Measurements from ENCODE around the gene TRIM26. TPM values are rescaled to one million over a fixed set of nuclear protein-coding genes. Genes with fewer than 3 reads are reported as not detected.
A peak's percentile ranks its signal among the peaks of the same experiment; 100 is the strongest.
"Not testable (repeated sequence)": the region's sequence is repeated elsewhere in the genome, so short reads cannot be mapped to it uniquely, and the experiment has no call there.

Gene TRIM26
- polyA plus RNA-seq, 1 donor, result 58.2 TPM

- H3K4me3 ChIP-seq (ENCODE audit: low read length), result peak overlapping the region; percentile 9
Measured at GRCh38 chr6:30171677-30172471, 41.3 kb downstream of the TRIM26 start.

GRCh38 chr6:30169658-30170614 is 43.3 kb downstream of the TRIM26 start:
- Histone ChIP-seq H3K27ac (ENCODE audit: low read length) (no peak overlapping the region), H3K9me3 (ENCODE audit: control insufficient read depth, low read depth, low read length) (no peaks in the 10 kb centered on the region), H3K4me1 (ENCODE audit: control insufficient read depth, insufficient read depth, low read length) (peaks cover 15% of the 10 kb centered on the region), H3K27me3 (ENCODE audit: control insufficient read depth, insufficient read depth, low read length) (peaks cover 16% of the 10 kb centered on the region), H3K36me3 (ENCODE audit: control insufficient read depth, insufficient read depth, low read length) (peaks cover 31% of the 10 kb centered on the region), H3K4me3 (ENCODE audit: low read length) (no peak overlapping the region)
- 14% methylated on average over 1 of the region's 7 CpGs for WGBS (ENCODE audit: insufficient coverage, low lambda C conversion rate)
- DNase-seq, result peak in 1 of 2 donors; percentile 56

More at GRCh38 chr6:30171677-30172471, 41.3 kb downstream of the TRIM26 start:
- peaks cover 30% of the 10 kb centered on the region for H3K36me3 ChIP-seq (ENCODE audit: control insufficient read depth, insufficient read depth, low read length)
- DNase-seq, result peak in 1 of 2 donors; percentile 39
- no peaks in the 10 kb centered on the region for H3K9me3 ChIP-seq (ENCODE audit: control insufficient read depth, low read depth, low read length)
- H3K27me3 ChIP-seq (ENCODE audit: control insufficient read depth, insufficient read depth, low read length), result peaks cover 21% of the 10 kb centered on the region
- H3K4me1 ChIP-seq (ENCODE audit: control insufficient read depth, insufficient read depth, low read length), result peaks cover 15% of the 10 kb centered on the region
- WGBS (ENCODE audit: insufficient coverage, low lambda C conversion rate), result no CpG with 5 or more reads among the region's 62 CpGs
- peak overlapping the region; percentile 72 for H3K27ac ChIP-seq (ENCODE audit: low read length)

- Histone ChIP-seq H3K36me3 (ENCODE audit: control insufficient read depth, insufficient read depth, low read length) (peaks cover 31% of the 10 kb centered on the region), H3K27ac (ENCODE audit: low read length) (no peak overlapping the region), H3K27me3 (ENCODE audit: control insufficient read depth, insufficient read depth, low read length) (peaks cover 15% of the 10 kb centered on the region), H3K9me3 (ENCODE audit: control insufficient read depth, low read depth, low read length) (peaks cover 1% of the 10 kb centered on the region), H3K4me1 (ENCODE audit: control insufficient read depth, insufficient read depth, low read length) (peaks cover 17% of the 10 kb centered on the region), H3K4me3 (ENCODE audit: low read length) (no peak overlapping the region)
- no peak for DNase-seq
- WGBS (ENCODE audit: insufficient coverage, low lambda C conversion rate), result no CpG with 5 or more reads among the region's 1 CpG
Measured at GRCh38 chr6:30168741-30169140, 44.5 kb downstream of the TRIM26 start.

GRCh38 chr6:30167101-30167500 is 46.1 kb downstream of the TRIM26 start:
- WGBS (ENCODE audit: insufficient coverage, low lambda C conversion rate), result no CpG with 5 or more reads among the region's 6 CpGs
- Histone ChIP-seq H3K4me1 (ENCODE audit: control insufficient read depth, insufficient read depth, low read length) (peaks cover 18% of the 10 kb centered on the region), H3K9me3 (ENCODE audit: control insufficient read depth, low read depth, low read length) (peaks cover 5% of the 10 kb centered on the region), H3K27me3 (ENCODE audit: control insufficient read depth, insufficient read depth, low read length) (peaks cover 8% of the 10 kb centered on the region), H3K36me3 (ENCODE audit: control insufficient read depth, insufficient read depth, low read length) (peaks cover 31% of the 10 kb centered on the region), H3K4me3 (ENCODE audit: low read length) (no peak overlapping the region), H3K27ac (ENCODE audit: low read length) (no peak overlapping the region)
- no peak for DNase-seq

- not testable (repeated sequence) for H3K27ac ChIP-seq (ENCODE audit: low read length); H3K4me3 ChIP-seq (ENCODE audit: low read length); DNase-seq; H3K9me3 ChIP-seq (ENCODE audit: control insufficient read depth, low read depth, low read length); H3K27me3 ChIP-seq (ENCODE audit: control insufficient read depth, insufficient read depth, low read length)
- no CpG with 5 or more reads among the region's 1 CpG for WGBS (ENCODE audit: insufficient coverage, low lambda C conversion rate)
- H3K36me3 ChIP-seq (ENCODE audit: control insufficient read depth, insufficient read depth, low read length), result peaks cover 24% of the 10 kb centered on the region
- H3K4me1 ChIP-seq (ENCODE audit: control insufficient read depth, insufficient read depth, low read length), result peaks cover 12% of the 10 kb centered on the region
Measured at GRCh38 chr6:30165238-30165637, 48.0 kb downstream of the TRIM26 start.

DNA sequence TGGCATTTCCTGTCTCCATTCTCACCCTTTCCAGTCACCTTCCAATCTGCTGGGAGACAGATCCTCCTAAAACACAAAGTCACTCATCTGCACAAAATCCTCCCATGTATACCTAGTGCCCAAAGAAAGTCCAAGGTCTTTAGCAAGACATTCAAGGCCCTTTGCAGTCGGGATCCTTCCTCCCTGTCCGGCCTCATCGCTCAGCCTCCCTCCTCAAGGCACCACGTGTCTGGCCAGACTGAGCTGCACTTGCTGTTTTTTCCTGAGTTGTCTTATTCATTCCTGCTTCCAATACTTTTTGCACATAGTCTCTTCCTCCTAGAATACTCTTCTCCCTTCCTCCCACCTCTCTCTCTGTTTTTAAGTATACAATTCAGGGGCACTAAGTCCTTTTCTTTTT is 48.5 kb downstream of the TRIM26 start:
- H3K36me3 ChIP-seq (ENCODE audit: control insufficient read depth, insufficient read depth, low read length), result peaks cover 24% of the 10 kb centered on the region
- peak overlapping the region; percentile 60 for H3K4me3 ChIP-seq (ENCODE audit: low read length)
- H3K27ac ChIP-seq (ENCODE audit: low read length), result peak overlapping the region; percentile 97
- no peaks in the 10 kb centered on the region for H3K27me3 ChIP-seq (ENCODE audit: control insufficient read depth, insufficient read depth, low read length)
- WGBS (ENCODE audit: insufficient coverage, low lambda C conversion rate), result 83% methylated on average over 1 of the region's 4 CpGs
- H3K4me1 ChIP-seq (ENCODE audit: control insufficient read depth, insufficient read depth, low read length), result peaks cover 10% of the 10 kb centered on the region
- no peak for DNase-seq
- H3K9me3 ChIP-seq (ENCODE audit: control insufficient read depth, low read depth, low read length), result peaks cover 5% of the 10 kb centered on the region

- Histone ChIP-seq H3K27ac (ENCODE audit: low read length) (peak overlapping the region; percentile 97), H3K4me1 (ENCODE audit: control insufficient read depth, insufficient read depth, low read length) (peaks cover 9% of the 10 kb centered on the region), H3K4me3 (ENCODE audit: low read length) (peak overlapping the region; percentile 60), H3K27me3 (ENCODE audit: control insufficient read depth, insufficient read depth, low read length) (no peaks in the 10 kb centered on the region), H3K9me3 (ENCODE audit: control insufficient read depth, low read depth, low read length) (peaks cover 5% of the 10 kb centered on the region), H3K36me3 (ENCODE audit: control insufficient read depth, insufficient read depth, low read length) (peaks cover 23% of the 10 kb centered on the region)
- WGBS (ENCODE audit: insufficient coverage, low lambda C conversion rate), result 60% methylated on average over 1 of the region's 16 CpGs
- peak in 1 of 2 donors; percentile 42 for DNase-seq
Measured at GRCh38 chr6:30163918-30164654, 49.1 kb downstream of the TRIM26 start.

- Histone ChIP-seq H3K4me3 (ENCODE audit: low read length) (peak within 1 kb of the TSS; percentile 60), H3K4me1 (ENCODE audit: control insufficient read depth, insufficient read depth, low read length) (peaks cover 9% of the 10 kb centered on the region), H3K36me3 (ENCODE audit: control insufficient read depth, insufficient read depth, low read length) (peaks cover 15% of the 10 kb centered on the region), H3K27ac (ENCODE audit: low read length) (peak within 1 kb of the TSS; percentile 97), H3K27me3 (ENCODE audit: control insufficient read depth, insufficient read depth, low read length) (no peaks in the 10 kb centered on the region), H3K9me3 (ENCODE audit: control insufficient read depth, low read depth, low read length) (peaks cover 5% of the 10 kb centered on the region)
- DNase-seq, result peak; percentile 96 to 99
- no CpG with 5 or more reads among the region's 31 CpGs for WGBS (ENCODE audit: insufficient coverage, low lambda C conversion rate)
Measured at GRCh38 chr6:30163090-30163917, 49.9 kb downstream of the TRIM26 start, which contains the start of gene TRIM15. TRIM15 (plus strand) TSS chr6:30163546; CDS start chr6:30163685, 139 bp downstream.

GRCh38 chr6:30162265-30163089 is 50.7 kb downstream of the TRIM26 start:
- Histone ChIP-seq H3K4me1 (ENCODE audit: control insufficient read depth, insufficient read depth, low read length) (peaks cover 9% of the 10 kb centered on the region), H3K36me3 (ENCODE audit: control insufficient read depth, insufficient read depth, low read length) (peaks cover 7% of the 10 kb centered on the region), H3K27me3 (ENCODE audit: control insufficient read depth, insufficient read depth, low read length) (no peaks in the 10 kb centered on the region), H3K9me3 (ENCODE audit: control insufficient read depth, low read depth, low read length) (peaks cover 5% of the 10 kb centered on the region), H3K4me3 (ENCODE audit: low read length) (no peak overlapping the region), H3K27ac (ENCODE audit: low read length) (peak overlapping the region; percentile 97)
- 93% methylated on average over 5 of the region's 12 CpGs for WGBS (ENCODE audit: insufficient coverage, low lambda C conversion rate)
- peak in 1 of 2 donors; percentile 33 for DNase-seq

Measured in large intestine (tissue), 3 donors.